Measurements from ENCODE around the gene CLCF1.

GRCh38 chr11:67412495-67413179 is 39.2 kb upstream of the CLCF1 start:
- TF ChIP-seq POLR2A (IDR thresholded peaks at IDR 0.05; ENCODE audit: low read depth, low read length), result no peak
- TF ChIP-seq, protein P1, sequence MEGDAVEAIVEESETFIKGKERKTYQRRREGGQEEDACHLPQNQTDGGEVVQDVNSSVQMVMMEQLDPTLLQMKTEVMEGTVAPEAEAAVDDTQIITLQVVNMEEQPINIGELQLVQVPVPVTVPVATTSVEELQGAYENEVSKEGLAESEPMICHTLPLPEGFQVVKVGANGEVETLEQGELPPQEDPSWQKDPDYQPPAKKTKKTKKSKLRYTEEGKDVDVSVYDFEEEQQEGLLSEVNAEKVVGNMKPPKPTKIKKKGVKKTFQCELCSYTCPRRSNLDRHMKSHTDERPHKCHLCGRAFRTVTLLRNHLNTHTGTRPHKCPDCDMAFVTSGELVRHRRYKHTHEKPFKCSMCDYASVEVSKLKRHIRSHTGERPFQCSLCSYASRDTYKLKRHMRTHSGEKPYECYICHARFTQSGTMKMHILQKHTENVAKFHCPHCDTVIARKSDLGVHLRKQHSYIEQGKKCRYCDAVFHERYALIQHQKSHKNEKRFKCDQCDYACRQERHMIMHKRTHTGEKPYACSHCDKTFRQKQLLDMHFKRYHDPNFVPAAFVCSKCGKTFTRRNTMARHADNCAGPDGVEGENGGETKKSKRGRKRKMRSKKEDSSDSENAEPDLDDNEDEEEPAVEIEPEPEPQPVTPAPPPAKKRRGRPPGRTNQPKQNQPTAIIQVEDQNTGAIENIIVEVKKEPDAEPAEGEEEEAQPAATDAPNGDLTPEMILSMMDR (IDR thresholded peaks at IDR 0.05; ENCODE audit: extremely low read depth in 1 of 2, insufficient read depth in 1 of 2, low read depth in 1 of 2, low read length in 2 of 2), result no peak
- no peak for TF ChIP-seq POLR2AphosphoS5 (IDR thresholded peaks at IDR 0.05; ENCODE audit: insufficient read depth, low read depth, low read length)
- no peak for TF ChIP-seq FOS (IDR thresholded peaks at IDR 0.05; ENCODE audit: borderline replicate concordance, insufficient read depth, low read length)
- TF ChIP-seq JUN (IDR thresholded peaks at IDR 0.05; ENCODE audit: borderline replicate concordance, insufficient read depth, insufficient read length, low read depth), result no peak

Data from endothelial cell of umbilical vein (primary cell).